OCI-LY1 (cell line): ENCODE measurements around the gene ABCC4.

Experiments used
- H2AFZ ChIP-seq: fragments of 200-600 bp; sonication (generic), shearing (Covaris generic); 2 replicates; pipeline ENCODE4 v1.6.0; 2014; ENCODE audit warnings: antibody characterized with exemption, mild to moderate bottlenecking, low read length
- H3F3A ChIP-seq: fragments of 200-600 bp; sonication (generic), shearing (Covaris generic); 2 replicates; pipeline ENCODE4 v1.6.0; 2014; ENCODE audit warnings: mild to moderate bottlenecking, antibody characterized with exemption, low read length, moderate library complexity; ENCODE audit not compliant: insufficient read depth
- H3K27ac ChIP-seq: fragments of 200-600 bp; sonication (generic); 2 replicates; pipeline ENCODE4 v1.5.1; 2014; ENCODE audit warnings: low read length, mixed run types, mild to moderate bottlenecking, low read depth; ENCODE audit not compliant: poor library complexity, severe bottlenecking
- H3K27me3 ChIP-seq: fragments of 200-600 bp; sonication (generic); 2 replicates; pipeline ENCODE4 v1.6.0; 2014; ENCODE audit warnings: antibody characterized with exemption, mild to moderate bottlenecking, low read length, moderate library complexity; ENCODE audit not compliant: insufficient read depth
- H3K36me3 ChIP-seq: fragments of 200-600 bp; sonication (generic); 2 replicates; pipeline ENCODE4 v1.6.1; 2014; ENCODE audit warnings: mild to moderate bottlenecking, antibody characterized with exemption, low read length, moderate library complexity, mixed read lengths; ENCODE audit not compliant: insufficient read depth
- H3K4me1 ChIP-seq: fragments of 200-600 bp; sonication (generic); 2 replicates; pipeline ENCODE4 v1.5.1; 2014; ENCODE audit warnings: mild to moderate bottlenecking, low read length, moderate library complexity; ENCODE audit not compliant: insufficient read depth, severe bottlenecking
- H3K4me2 ChIP-seq: fragments of 200-600 bp; sonication (generic), shearing (Covaris generic); 2 replicates; pipeline ENCODE4 v1.6.1; 2014; ENCODE audit warnings: low read length
- H3K4me3 ChIP-seq: fragments of 200-600 bp; sonication (generic); 2 replicates; pipeline ENCODE4 v1.5.1; 2014; ENCODE audit warnings: low read length, low read depth, mild to moderate bottlenecking, mixed read lengths; ENCODE audit not compliant: poor library complexity, severe bottlenecking
- H3K79me2 ChIP-seq: fragments of 200-600 bp; shearing (Covaris generic); 2 replicates; pipeline ENCODE4 v1.6.1; 2016; ENCODE audit warnings: mixed run types, low read length, mixed read lengths; ENCODE audit not compliant: insufficient read depth
- H3K9ac ChIP-seq: fragments of 200-600 bp; sonication (generic), shearing (Covaris generic); 2 replicates; pipeline ENCODE4 v1.6.1; 2014; ENCODE audit warnings: mild to moderate bottlenecking, low read length, mixed read lengths
- H3K9me2 ChIP-seq: fragments of 200-600 bp; sonication (generic), shearing (Covaris generic); 2 replicates; pipeline ENCODE4 v1.6.1; 2014; ENCODE audit warnings: low read depth, mild to moderate bottlenecking, low read length, mixed read lengths
- H3K9me3 ChIP-seq: fragments of 200-600 bp; shearing (Covaris generic); 2 replicates; pipeline ENCODE4 v1.6.1; 2014; ENCODE audit warnings: low read length, mixed read lengths
- H4K20me1 ChIP-seq: fragments of 200-600 bp; sonication (generic), shearing (Covaris generic); 2 replicates; pipeline ENCODE4 v1.6.0; 2016; ENCODE audit warnings: mild to moderate bottlenecking, low read length; ENCODE audit not compliant: insufficient read depth
- CTCF ChIP-seq: fragments of 200-600 bp; sonication (generic), shearing (Covaris generic); IDR thresholded peaks from 2 replicates; pipeline ENCODE4 v1.5.1; 2017; ENCODE audit warnings: mild to moderate bottlenecking, antibody characterized with exemption, low read length, moderate library complexity, mixed read lengths
- EZH2 ChIP-seq: fragments of 200-600 bp; sonication (generic), shearing (Covaris generic); IDR thresholded peaks from 2 replicates; pipeline ENCODE4 v1.8.0; 2017; ENCODE audit warnings: borderline replicate concordance, mixed run types, mild to moderate bottlenecking, antibody characterized with exemption, low read length, moderate library complexity, mixed read lengths

Gene ABCC4

GRCh38 chr13:94972262-94972661, 329.0 kb downstream of the ABCC4 start:
- Histone ChIP-seq H3K9me2 (no peaks in the 10 kb centered on the region), H3K79me2 (no peaks in the 10 kb centered on the region), H3K27me3 (no peaks in the 10 kb centered on the region), H3K4me3 (no peak overlapping the region), H4K20me1 (no peaks in the 10 kb centered on the region), H3K36me3 (no peaks in the 10 kb centered on the region), H3F3A (no peaks in the 10 kb centered on the region), H3K27ac (no peak overlapping the region), H3K9ac (no peak overlapping the region), H2AFZ (no peak overlapping the region), H3K4me2 (no peak overlapping the region), H3K4me1 (no peaks in the 10 kb centered on the region), H3K9me3 (no peaks in the 10 kb centered on the region)
- TF ChIP-seq CTCF (no peak), EZH2 (no peak)
